NCI-H345 (cell line): ENCODE measurements around the gene LNP1.
"Not testable (repeated sequence)": the region's sequence is repeated elsewhere in the genome, so short reads cannot be mapped to it uniquely, and the experiment has no call there.

ENCODE experiments used
- DNase-seq: peaks from one replicate; lab custom pipeline; 2025; lab: John Stamatoyannopoulos, UW

Gene LNP1

DNA sequence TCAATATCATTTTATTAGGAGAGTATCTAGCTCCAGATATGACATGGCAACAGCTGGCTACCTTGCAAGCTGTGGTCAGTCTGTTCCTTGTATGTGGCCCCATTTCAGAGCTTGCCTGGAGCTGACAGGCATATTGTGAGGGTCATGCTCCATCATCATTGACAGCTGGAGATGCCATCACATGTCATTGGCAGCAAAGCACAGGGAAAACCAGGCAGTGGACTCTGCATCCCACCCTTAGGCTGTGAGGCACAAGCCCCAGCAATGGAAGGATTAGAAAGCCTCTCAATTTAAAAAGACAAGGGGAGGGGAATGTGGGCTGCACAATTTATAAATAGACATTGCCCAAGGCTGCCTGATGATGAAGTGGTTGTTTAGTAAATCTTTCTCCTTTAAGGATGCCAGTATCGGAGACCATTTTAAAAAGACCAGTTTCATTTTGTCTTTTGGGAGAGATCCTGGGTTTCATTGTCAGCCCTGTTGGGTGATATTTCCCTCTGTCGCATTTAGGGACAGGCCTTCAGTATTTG, 27.9 kb downstream of the LNP1 start:
- no peak for DNase-seq

- no peak for DNase-seq
Observed at GRCh38 chr3:100436951-100437350, 35.6 kb downstream of the LNP1 start.

DNA sequence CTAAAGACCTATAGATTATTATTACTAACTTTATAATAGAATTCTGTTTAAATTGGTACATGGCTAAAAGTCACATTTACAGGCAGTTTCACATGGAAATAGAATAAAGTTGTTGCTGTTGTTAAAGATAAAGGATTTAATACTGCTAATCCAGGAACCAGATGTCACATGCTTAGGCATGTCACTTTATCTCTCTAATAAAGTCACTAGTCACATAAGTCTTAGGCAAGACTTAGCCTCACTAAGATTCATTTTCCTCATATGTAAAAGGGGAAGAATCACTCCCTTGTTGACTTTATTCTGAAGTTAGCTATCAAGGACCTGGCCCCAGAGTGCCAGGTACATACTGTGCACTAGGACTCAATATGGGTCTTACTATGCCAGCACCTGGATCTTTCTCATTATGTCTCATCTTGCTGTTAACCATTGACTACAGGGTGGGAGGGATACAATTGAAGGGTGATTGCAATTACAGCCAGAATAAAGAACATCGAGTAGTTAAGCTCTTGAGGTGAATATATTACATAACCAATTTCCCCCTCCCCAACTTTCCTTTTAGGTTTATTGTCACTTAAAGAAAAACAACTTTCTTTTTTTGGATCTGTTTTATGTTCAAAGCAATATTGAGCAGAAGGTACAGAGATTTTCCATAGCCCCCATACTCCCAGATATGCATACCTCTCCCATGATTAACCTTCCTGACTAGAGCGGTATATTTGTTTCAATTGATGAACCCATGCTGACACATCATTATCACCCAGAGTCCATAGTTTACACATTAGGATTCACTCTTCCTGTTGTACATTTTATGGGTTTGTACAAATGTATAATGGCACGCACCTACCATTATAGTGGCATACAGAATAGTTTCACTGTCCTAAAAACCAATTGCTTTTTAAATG, 36.6 kb downstream of the LNP1 start:
- no peak for DNase-seq

DNA sequence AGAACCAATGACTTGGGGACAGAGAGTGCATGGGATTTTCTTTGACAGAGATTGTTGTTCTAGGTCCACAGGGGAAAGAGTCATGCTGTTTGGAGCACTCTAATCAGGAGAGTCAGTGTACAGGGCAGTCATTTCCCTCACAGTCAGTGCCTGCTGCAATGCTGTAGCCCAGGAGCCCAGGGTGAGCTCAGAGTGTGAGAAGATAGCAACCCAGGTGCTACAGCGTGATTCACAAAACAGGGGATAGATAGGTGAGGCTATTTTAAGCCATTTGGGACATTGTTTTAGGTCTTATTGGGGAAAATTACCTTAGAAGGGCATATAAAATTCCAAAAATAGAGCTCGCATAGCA, 37.3 kb downstream of the LNP1 start:
- DNase-seq = no peak

DNA sequence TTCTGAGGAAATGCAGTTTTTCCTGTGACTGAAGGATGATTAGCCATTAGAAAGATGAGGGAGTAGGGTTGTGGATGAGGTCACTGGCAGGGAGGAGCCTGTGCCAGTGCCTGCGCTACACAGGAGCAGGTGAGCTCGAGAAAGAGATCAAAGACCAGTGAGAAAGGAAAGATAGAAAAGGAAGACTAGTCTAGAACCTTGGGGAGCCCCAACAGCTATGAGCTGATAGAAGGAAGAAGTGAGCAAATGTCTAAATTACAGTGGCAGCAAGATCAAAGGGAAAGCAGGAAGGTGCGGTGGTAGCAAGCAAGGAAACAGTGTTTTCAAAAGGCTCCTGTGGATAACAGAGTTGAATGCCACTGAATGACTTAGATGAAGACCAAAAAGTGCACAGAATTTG, 39.6 kb downstream of the LNP1 start:
- DNase-seq = no peak

DNA sequence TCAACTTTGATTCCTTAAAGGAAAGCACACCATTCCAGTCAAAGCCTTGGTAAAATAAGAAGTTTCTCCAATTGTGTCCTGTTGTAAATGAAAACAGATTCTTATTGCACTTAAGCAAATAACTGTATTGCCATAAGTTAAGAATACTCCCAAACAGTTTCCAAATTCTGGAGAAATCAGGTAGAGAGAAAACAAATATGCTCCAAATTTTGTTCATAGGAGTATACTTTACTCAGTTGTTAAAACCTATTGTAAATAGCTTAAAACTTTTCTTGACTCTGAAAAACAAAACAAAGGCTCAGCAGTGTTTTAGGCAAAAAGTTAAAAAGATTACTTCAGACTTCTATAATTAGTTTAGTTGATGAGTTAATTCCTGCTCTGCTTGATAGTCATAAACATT, 42.4 kb downstream of the LNP1 start:
- no peak for DNase-seq

- not testable (repeated sequence) for DNase-seq
Observed at GRCh38 chr3:100447067-100447466, 45.7 kb downstream of the LNP1 start.

- no peak for DNase-seq
Observed at GRCh38 chr3:100448079-100448478, 46.7 kb downstream of the LNP1 start.

- DNase-seq = no peak
Observed at GRCh38 chr3:100449214-100449613, 47.9 kb downstream of the LNP1 start.

DNA sequence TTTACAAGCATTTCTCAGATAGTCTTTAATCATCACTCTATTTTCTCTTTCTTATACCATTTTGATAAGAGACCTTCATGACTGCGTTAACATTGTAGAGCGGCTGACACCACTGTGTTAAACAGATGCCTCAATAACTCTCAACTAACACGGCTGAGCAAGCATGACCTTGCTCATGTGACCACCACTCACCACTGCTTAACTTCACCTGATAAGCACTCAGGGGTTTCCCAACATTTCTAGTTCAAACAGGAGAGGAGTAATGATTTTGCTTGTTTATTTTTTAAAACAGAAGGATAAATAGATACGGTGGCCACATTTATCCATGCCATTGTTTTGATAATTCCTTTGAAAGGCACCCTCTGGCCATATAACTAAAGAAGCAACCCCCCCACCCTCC, 53.3 kb downstream of the LNP1 start:
- no peak for DNase-seq

DNA sequence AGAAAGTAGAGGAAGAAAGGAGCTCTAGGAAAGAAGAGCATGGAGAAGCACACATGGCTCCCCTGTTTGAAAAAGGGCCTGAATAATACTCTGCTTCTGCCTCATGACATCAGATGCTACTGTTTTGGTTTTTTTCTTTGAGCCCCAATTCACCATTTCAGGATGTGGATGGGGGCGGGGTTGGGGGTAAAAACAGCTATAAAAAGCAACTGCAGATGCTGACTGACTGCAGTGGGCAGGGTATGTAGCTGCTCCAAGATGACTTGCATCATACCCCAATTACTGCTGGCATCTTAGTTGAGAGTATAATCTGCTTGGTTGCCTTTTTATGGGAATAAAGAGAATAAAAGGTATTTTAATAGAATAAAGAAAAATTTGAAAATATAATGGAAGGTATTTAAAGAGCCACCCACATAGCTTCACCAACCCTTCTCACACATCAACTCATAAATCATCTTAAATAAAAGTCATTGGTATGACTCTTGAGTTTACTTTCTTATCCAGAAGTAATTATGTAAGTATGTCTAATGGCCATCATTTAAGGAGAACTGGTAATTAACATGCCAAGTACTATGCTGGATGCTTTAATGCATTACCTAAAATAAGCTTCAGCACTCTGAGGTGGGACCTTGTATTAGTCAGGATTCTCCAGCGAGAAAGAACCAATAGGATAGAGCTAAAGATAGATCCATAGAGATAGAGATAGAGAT, 54.7 kb downstream of the LNP1 start:
- DNase-seq = no peak

- no peak for DNase-seq
Observed at GRCh38 chr3:100456745-100457144, 55.4 kb downstream of the LNP1 start.

DNA sequence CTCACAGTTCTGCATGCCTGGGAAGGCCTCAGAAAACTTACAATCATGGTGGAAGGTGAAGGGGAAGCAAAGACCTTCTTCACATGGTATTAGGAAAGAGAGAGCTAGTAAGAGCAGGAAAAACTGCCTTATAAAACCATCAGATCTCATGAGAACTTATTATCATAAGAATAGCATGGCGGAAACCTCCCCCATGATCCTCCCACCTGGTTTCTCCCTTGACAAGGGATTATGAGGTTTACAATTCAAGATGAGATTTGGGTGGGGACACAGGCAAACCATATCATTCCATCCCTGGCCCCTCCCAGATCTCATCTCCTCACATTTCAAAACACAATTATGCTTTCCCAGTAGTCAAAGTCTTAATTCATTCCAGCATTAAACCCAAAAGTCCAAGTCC, 56.5 kb downstream of the LNP1 start:
- DNase-seq = no peak

GRCh38 chr3:100458814-100459213, 57.5 kb downstream of the LNP1 start:
- DNase-seq = no peak

GRCh38 chr3:100463002-100463401, 61.7 kb downstream of the LNP1 start:
- DNase-seq = peak; percentile 51

- no peak for DNase-seq
Observed at GRCh38 chr3:100463646-100464155, 62.4 kb downstream of the LNP1 start.

GRCh38 chr3:100465892-100466777, 64.8 kb downstream of the LNP1 start:
- DNase-seq = no peak

- DNase-seq = no peak
Observed at GRCh38 chr3:100467133-100467532, 65.8 kb downstream of the LNP1 start.

GRCh38 chr3:100468676-100469075, 67.3 kb downstream of the LNP1 start:
- no peak for DNase-seq

DNA sequence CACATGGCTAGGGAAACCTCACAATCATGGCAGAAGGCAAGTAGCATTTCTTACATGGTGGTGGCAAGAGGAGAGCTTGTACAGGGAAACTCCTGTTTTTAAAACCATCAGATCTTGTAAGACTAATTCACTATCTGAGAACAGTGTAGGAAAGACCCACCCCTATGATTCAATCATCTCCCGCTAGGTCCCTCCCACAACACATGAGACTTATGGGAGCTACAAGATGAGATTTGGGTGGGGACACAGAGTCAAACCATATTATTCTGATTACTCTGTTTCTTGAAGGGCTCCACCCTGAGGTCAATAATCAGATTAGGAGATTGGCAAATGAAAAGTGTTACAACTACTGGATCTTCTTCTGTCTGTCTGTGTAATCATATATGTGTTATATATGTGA, 69.6 kb downstream of the LNP1 start:
- DNase-seq = no peak

DNA sequence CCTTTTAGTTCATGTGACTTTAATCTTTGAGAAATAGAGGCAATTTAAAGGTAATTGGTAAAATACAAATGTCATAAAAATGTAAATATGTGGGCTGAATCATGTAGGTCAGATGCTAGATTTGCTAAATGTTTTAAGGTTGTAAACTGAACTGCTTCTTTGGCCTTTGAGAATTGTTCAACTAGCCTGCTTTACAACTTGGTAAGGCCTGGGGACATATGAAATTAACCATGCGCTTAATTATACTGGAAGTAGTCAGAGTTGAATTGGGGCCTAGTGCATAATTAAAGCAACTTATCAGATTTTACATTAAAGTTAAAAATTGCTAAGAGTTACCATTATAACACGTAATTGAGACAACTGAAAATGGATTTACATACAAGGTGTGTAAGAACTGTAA, 70.1 kb downstream of the LNP1 start:
- DNase-seq = no peak

DNA sequence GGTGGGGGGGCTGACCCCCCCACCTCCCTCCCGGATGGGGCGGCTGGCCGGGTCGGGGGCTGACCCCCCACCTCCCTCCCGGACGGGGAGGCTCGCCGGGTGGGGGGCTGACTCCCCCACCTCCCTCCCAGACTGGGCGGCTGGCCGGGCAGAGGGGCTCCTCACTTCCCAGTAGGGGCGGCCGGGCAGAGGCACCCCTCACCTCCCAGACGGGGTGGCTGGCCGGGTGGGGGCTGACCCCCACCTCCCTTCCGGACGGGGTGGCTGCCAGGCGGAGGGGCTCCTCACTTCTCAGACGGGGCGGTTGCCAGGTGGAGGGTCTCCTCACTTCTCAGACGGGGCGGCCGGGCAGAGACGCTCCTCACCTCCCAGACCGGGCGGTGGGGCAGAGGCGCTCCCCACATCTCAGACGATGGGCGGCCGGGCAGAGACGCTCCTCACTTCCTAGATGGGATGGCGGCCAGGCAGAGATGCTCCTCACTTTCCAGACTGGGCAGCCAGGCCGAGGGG, 76.6 kb downstream of the LNP1 start:
- not testable (repeated sequence) for DNase-seq
